Activated T-cell treated with anti-CD3 and anti-CD28 coated beads, Interleukin-2, amount 50 U/mL, for 48 hours (primary cell): ENCODE data around the gene CNR2.
"Not testable (repeated sequence)": the region's sequence is repeated elsewhere in the genome, so short reads cannot be mapped to it uniquely, and the experiment has no call there.

Source experiments
- DNase-seq, 2 experiments: peaks; one replicate each; pipeline ENCODE4 v3.0.0-alpha.2; 2020

The CNR2 gene

GRCh38 chr1:23916209-23917131 is 3.3 kb upstream of the CNR2 start:
- peak; percentile 62 to 70 for DNase-seq

- DNase-seq = no peak
Observed at GRCh38 chr1:23915466-23915865, 2.3 kb upstream of the CNR2 start.

GRCh38 chr1:23914921-23915320 is 1.8 kb upstream of the CNR2 start:
- no peak for DNase-seq

GRCh38 chr1:23911921-23912320 is 1.2 kb downstream of the CNR2 start:
- no peak for DNase-seq

GRCh38 chr1:23910553-23911246 is 2.5 kb downstream of the CNR2 start:
- DNase-seq = no peak

GRCh38 chr1:23910144-23910543 is 3.0 kb downstream of the CNR2 start:
- DNase-seq = no peak

GRCh38 chr1:23909412-23909811 is 3.8 kb downstream of the CNR2 start:
- no peak for DNase-seq

GRCh38 chr1:23908453-23909341 is 4.5 kb downstream of the CNR2 start:
- peak in 1 of 2 experiments; percentile 35 for DNase-seq

- DNase-seq = no peak
Observed at GRCh38 chr1:23906731-23907130, 6.4 kb downstream of the CNR2 start.

GRCh38 chr1:23905461-23906025 is 7.6 kb downstream of the CNR2 start:
- DNase-seq = no peak

GRCh38 chr1:23904748-23905357 is 8.3 kb downstream of the CNR2 start:
- peak; percentile 70 to 73 for DNase-seq

- DNase-seq = no peak
Observed at GRCh38 chr1:23903754-23904153, 9.4 kb downstream of the CNR2 start.

GRCh38 chr1:23902321-23903278 is 10.6 kb downstream of the CNR2 start:
- no peak for DNase-seq

GRCh38 chr1:23900017-23900416 is 13.1 kb downstream of the CNR2 start:
- not testable (repeated sequence) for DNase-seq

GRCh38 chr1:23899070-23899469 is 14.1 kb downstream of the CNR2 start:
- DNase-seq = no peak

- no peak for DNase-seq
Observed at GRCh38 chr1:23897083-23897482, 16.1 kb downstream of the CNR2 start.

- no peak for DNase-seq
Observed at GRCh38 chr1:23896491-23896890, 16.7 kb downstream of the CNR2 start.

GRCh38 chr1:23895993-23896392 is 17.2 kb downstream of the CNR2 start:
- DNase-seq = no peak

GRCh38 chr1:23895082-23895481 is 18.1 kb downstream of the CNR2 start:
- no peak for DNase-seq

GRCh38 chr1:23889074-23889473 is 24.1 kb downstream of the CNR2 start:
- no peak for DNase-seq

GRCh38 chr1:23885222-23885621 is 27.9 kb downstream of the CNR2 start:
- no peak for DNase-seq
